Activated CD8-positive, alpha-beta T cell treated with anti-CD3 and anti-CD28 coated beads, Interleukin-2, amount 10 ng/mL, durations not matched to agents 7 days and 5 days (primary cell): ENCODE data around the gene CXXC5. TPM values are rescaled to one million over a fixed set of nuclear protein-coding genes. Genes with fewer than 3 reads are reported as not detected.

Experiments
- ATAC-seq: fragments of 150-1000 bp; cut with Tn5 transposase; one replicate; pipeline ENCODE4 v1.10.0; 2021; ENCODE audit warnings: moderate library complexity
- CTCF ChIA-PET: fragments of 350-600 bp; sonication (Branson Sonifier 250); formaldehyde crosslinking; loops from one replicate; lab custom pipeline; 2021; ENCODE audit warnings: antibody characterized with exemption; lab: Charles Lee
- POLR2A ChIA-PET: fragments of 350-600 bp; sonication (Branson Sonifier 250); formaldehyde crosslinking; loops from one replicate; lab custom pipeline; 2021; ENCODE audit warnings: antibody characterized with exemption; lab: Charles Lee
- DNase-seq: peaks from one replicate; pipeline ENCODE4 v3.0.0-alpha.2; 2020
- H3K27ac Mint-ChIP-seq: one replicate; pipeline ENCODE4 v1.8.0; 2021; ENCODE audit warnings: mild to moderate bottlenecking, mixed read lengths
- H3K27me3 Mint-ChIP-seq: one replicate; pipeline ENCODE4 v1.8.0; 2021; ENCODE audit warnings: low read depth, mixed read lengths
- H3K36me3 Mint-ChIP-seq: one replicate; pipeline ENCODE4 v1.8.0; 2021; ENCODE audit warnings: low read depth, mixed read lengths
- H3K4me1 Mint-ChIP-seq: one replicate; pipeline ENCODE4 v1.8.0; 2021; ENCODE audit warnings: low read depth, mixed read lengths
- H3K4me3 Mint-ChIP-seq: one replicate; pipeline ENCODE4 v1.8.0; 2021; ENCODE audit warnings: mild to moderate bottlenecking, mixed read lengths
- H3K9me3 Mint-ChIP-seq: one replicate; pipeline ENCODE4 v1.8.0; 2022; ENCODE audit warnings: mixed read lengths; ENCODE audit not compliant: insufficient read depth
- total RNA-seq, 2 experiments: library from RNA; stranded (reverse); gene quantifications; one replicate each; pipeline ENCODE4 v1.2.3, GENCODE V29; 2021

The CXXC5 gene
- total RNA-seq, 2 experiments from 2014 or later = 1.2 to 2.0 TPM

DNA sequence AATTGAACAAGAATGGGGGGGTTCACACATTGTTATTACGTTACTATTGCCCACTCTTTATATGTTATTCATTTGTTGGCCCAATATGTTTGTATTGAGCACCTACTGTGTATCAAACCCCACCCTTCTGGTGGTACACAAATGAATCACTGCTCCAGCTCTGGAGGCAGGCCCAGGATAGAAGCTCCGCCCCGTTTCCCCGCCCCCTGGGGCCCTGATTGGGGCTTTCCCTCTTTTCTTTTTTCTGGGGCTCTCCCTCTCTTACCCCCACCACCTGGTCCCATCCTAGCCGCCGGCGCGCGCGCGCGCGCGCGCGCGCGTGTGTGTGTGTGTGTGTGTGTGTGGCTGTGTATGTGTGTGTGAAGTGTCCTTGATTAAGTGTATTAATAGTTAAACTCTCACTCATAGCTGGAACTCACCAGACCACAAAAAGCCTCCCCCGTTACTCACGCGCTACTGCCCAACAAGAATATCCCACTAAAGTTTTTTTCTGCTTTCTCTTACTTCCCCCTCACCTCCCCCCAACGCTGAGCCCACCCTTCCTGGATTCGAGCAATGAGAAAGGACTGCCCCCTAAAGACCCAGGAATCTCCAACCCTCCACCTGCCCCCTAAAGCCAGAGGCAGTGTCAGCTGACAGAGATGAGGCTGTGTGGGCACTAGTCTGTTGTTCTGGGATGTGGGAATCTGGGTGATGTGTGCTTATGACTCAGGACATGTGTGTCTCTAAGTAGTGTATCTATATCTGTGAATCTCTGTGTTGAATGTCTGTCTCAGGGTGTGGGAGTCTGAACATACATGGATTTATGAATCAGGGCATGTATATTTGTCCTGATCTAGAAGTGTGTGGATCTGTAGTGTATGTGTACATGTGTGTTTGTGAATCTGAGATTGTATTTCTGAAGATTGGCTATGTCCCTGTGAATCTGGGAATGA lies 4.0 kb downstream of the CXXC5 start:
- peak; percentile 76 for DNase-seq
- ChIA-PET POLR2A (interaction anchor here (1.2 kb wide), 1 partner anchor 16 kb away, joined by 4 read pairs; no protein-coding TSS in a partner anchor), CTCF (interaction anchor here (1.0 to 8.8 kb wide), 5 partner anchors 17 to 230 kb away, joined by 3 to 100 read pairs (median 4); no protein-coding TSS in a partner anchor)
- Mint-ChIP-seq H3K36me3 (no peaks in the 10 kb centered on the region), H3K4me3 (no peak overlapping the region), H3K4me1 (peaks cover 54% of the 10 kb centered on the region), H3K9me3 (no peaks in the 10 kb centered on the region), H3K27ac (peak overlapping the region; percentile 31), H3K27me3 (peaks cover 41% of the 10 kb centered on the region)
- peak; percentile 46 for ATAC-seq

- peak; percentile 28 for ATAC-seq
- H3K27ac Mint-ChIP-seq = peak overlapping the region; percentile 31
- H3K27me3 Mint-ChIP-seq = peaks cover 34% of the 10 kb centered on the region
- POLR2A ChIA-PET = no interaction called here
- CTCF ChIA-PET = interaction anchor here (1.1 to 8.8 kb wide), 3 partner anchors 15 to 123 kb away, joined by 4 to 100 read pairs (median 6); no protein-coding TSS in a partner anchor
- H3K36me3 Mint-ChIP-seq = no peaks in the 10 kb centered on the region
- H3K9me3 Mint-ChIP-seq = no peaks in the 10 kb centered on the region
- no peak for DNase-seq
- no peak overlapping the region for H3K4me3 Mint-ChIP-seq
- H3K4me1 Mint-ChIP-seq = peaks cover 54% of the 10 kb centered on the region
These were observed 4.7 kb downstream of the CXXC5 start for GRCh38 chr5:139652788-139653241.

DNA sequence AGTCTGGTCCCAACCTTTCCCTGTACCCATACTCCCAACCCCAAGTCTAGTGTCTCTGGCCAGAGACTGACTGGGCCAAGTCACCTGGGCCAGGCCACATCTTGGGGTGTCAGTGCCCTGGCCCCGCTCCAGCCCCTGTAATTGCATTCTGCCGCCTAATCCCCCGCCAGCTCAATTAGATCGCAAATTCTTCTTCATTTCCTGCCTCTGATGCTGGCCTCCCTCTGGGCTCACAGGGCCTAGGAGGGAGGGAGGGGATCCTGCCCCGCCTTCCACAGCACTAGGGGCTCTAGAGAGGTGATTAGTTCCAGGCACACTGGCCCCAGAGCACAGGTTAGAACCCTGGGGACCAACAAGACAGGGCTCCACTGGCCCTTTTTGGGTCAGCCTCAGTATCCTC lies 5.5 kb downstream of the CXXC5 start:
- Mint-ChIP-seq H3K4me3 (no peak overlapping the region), H3K4me1 (peaks cover 60% of the 10 kb centered on the region), H3K27me3 (peaks cover 31% of the 10 kb centered on the region), H3K36me3 (no peaks in the 10 kb centered on the region), H3K27ac (no peak overlapping the region), H3K9me3 (no peaks in the 10 kb centered on the region)
- POLR2A ChIA-PET = no interaction called here
- DNase-seq = no peak
- ATAC-seq = no peak
- CTCF ChIA-PET = interaction anchor here (0.8 to 8.8 kb wide), 5 partner anchors 9 to 232 kb away, joined by 3 to 100 read pairs (median 5); no protein-coding TSS in a partner anchor

DNA sequence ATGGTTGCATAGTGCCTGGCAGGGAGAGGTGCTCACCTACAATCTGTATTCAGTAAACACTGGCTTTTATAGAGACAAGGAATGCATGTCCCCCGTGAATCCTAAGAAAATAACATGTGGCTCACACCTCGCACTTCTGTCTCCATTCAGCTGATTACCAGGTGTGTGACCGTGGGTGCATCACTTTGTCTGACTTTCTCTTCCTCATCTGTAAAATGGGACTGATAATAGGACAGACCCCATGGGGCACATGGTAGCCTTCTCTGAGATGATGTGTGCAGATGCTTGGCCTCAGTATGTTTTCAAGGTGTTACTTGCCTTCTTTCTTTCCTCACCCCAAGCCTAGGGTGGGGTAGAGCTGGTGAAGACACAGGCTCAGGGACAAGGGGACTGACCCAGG lies 6.3 kb downstream of the CXXC5 start:
- POLR2A ChIA-PET = no interaction called here
- peaks cover 64% of the 10 kb centered on the region for H3K4me1 Mint-ChIP-seq
- H3K27me3 Mint-ChIP-seq = peaks cover 33% of the 10 kb centered on the region
- CTCF ChIA-PET = interaction anchor here (1.2 to 8.8 kb wide), 4 partner anchors 10 to 36 kb away, joined by 4 to 100 read pairs (median 6); no protein-coding TSS in a partner anchor
- no peak for DNase-seq
- no peak for ATAC-seq
- no peaks in the 10 kb centered on the region for H3K9me3 Mint-ChIP-seq
- H3K4me3 Mint-ChIP-seq = no peak overlapping the region
- no peak overlapping the region for H3K27ac Mint-ChIP-seq
- H3K36me3 Mint-ChIP-seq = no peaks in the 10 kb centered on the region

GRCh38 chr5:139654871-139655491 lies 6.8 kb downstream of the CXXC5 start:
- Mint-ChIP-seq H3K27me3 (peaks cover 28% of the 10 kb centered on the region), H3K4me1 (peaks cover 59% of the 10 kb centered on the region), H3K27ac (no peak overlapping the region), H3K36me3 (no peaks in the 10 kb centered on the region), H3K4me3 (no peak overlapping the region), H3K9me3 (no peaks in the 10 kb centered on the region)
- CTCF ChIA-PET = interaction anchor here (1.7 to 8.8 kb wide), 2 partner anchors 20 to 36 kb away, joined by 5 to 100 read pairs; no protein-coding TSS in a partner anchor
- no peak for DNase-seq
- POLR2A ChIA-PET = no interaction called here
- ATAC-seq = no peak

DNA sequence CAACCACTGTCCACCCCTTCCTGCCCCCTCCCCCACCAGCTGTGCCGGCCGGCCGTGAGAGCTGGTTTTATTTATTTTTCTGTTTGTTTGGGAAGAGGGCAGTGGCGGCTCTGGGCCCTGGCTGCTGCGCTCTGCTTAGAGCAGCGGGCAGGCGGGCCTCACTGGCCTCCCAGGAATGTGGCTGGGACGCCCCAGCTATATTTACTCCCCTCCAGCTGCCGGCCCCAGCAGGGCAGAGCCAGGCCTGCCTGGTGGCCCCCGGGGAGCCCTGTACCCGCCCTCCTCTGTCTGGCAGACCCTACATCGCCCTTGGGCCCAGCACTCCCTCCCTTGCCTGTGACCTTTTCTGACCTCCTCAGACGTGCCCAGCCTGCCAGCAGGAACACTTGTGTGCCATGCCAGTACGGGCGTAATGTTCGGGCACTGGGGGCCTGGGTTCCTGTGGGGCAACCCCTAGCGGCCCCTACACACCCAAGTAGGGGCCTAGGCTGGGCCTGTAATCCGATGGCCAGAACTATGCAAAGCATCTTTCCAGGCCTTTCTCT lies 7.7 kb downstream of the CXXC5 start:
- CTCF ChIA-PET = interaction anchor here (8.8 kb wide), 1 partner anchor 21 kb away, joined by 100 read pairs; no protein-coding TSS in a partner anchor
- Mint-ChIP-seq H3K36me3 (no peaks in the 10 kb centered on the region), H3K9me3 (no peaks in the 10 kb centered on the region), H3K4me1 (peaks cover 50% of the 10 kb centered on the region), H3K27me3 (peaks cover 22% of the 10 kb centered on the region), H3K4me3 (no peak overlapping the region), H3K27ac (no peak overlapping the region)
- DNase-seq (no peak), ATAC-seq (no peak)
- POLR2A ChIA-PET = no interaction called here

- H3K4me1 Mint-ChIP-seq = peaks cover 35% of the 10 kb centered on the region
- no peaks in the 10 kb centered on the region for H3K9me3 Mint-ChIP-seq
- no peak for DNase-seq
- POLR2A ChIA-PET = interaction anchor here (0.6 to 1.0 kb wide), 2 partner anchors 12 to 44 kb away, joined by 3 to 4 read pairs; no protein-coding TSS in a partner anchor
- no peaks in the 10 kb centered on the region for H3K36me3 Mint-ChIP-seq
- peak overlapping the region; percentile 68 for H3K27ac Mint-ChIP-seq
- H3K27me3 Mint-ChIP-seq = peaks cover 7% of the 10 kb centered on the region
- CTCF ChIA-PET = interaction anchor here (1.0 kb wide), 1 partner anchor 32 kb away, joined by 3 read pairs; no protein-coding TSS in a partner anchor
- no peak for ATAC-seq
- no peak overlapping the region for H3K4me3 Mint-ChIP-seq
These were observed 9.5 kb downstream of the CXXC5 start for GRCh38 chr5:139657363-139658321.

GRCh38 chr5:139658501-139658927 lies 10.4 kb downstream of the CXXC5 start:
- ATAC-seq = no peak
- ChIA-PET CTCF (interaction anchor here (1.4 kb wide), 1 partner anchor 24 kb away, joined by 4 read pairs; no protein-coding TSS in a partner anchor), POLR2A (interaction anchor here (1.0 kb wide), 1 partner anchor 12 kb away, joined by 4 read pairs; no protein-coding TSS in a partner anchor)
- Mint-ChIP-seq H3K9me3 (no peaks in the 10 kb centered on the region), H3K27ac (no peak overlapping the region), H3K4me1 (peaks cover 26% of the 10 kb centered on the region), H3K4me3 (no peak overlapping the region), H3K36me3 (no peaks in the 10 kb centered on the region), H3K27me3 (peaks cover 3% of the 10 kb centered on the region)
- no peak for DNase-seq

GRCh38 chr5:139658928-139659667 lies 10.9 kb downstream of the CXXC5 start:
- no peak for ATAC-seq
- peak overlapping the region; percentile 43 for H3K27ac Mint-ChIP-seq
- H3K9me3 Mint-ChIP-seq = no peaks in the 10 kb centered on the region
- ChIA-PET POLR2A (interaction anchor here (1.3 kb wide), 1 partner anchor 12 kb away, joined by 5 read pairs; no protein-coding TSS in a partner anchor), CTCF (interaction anchor here (1.2 to 1.4 kb wide), 2 partner anchors 23 to 25 kb away, joined by 4 to 5 read pairs; no protein-coding TSS in a partner anchor)
- no peak overlapping the region for H3K4me3 Mint-ChIP-seq
- no peaks in the 10 kb centered on the region for H3K36me3 Mint-ChIP-seq
- peaks cover 3% of the 10 kb centered on the region for H3K27me3 Mint-ChIP-seq
- no peak for DNase-seq
- peaks cover 20% of the 10 kb centered on the region for H3K4me1 Mint-ChIP-seq

DNA sequence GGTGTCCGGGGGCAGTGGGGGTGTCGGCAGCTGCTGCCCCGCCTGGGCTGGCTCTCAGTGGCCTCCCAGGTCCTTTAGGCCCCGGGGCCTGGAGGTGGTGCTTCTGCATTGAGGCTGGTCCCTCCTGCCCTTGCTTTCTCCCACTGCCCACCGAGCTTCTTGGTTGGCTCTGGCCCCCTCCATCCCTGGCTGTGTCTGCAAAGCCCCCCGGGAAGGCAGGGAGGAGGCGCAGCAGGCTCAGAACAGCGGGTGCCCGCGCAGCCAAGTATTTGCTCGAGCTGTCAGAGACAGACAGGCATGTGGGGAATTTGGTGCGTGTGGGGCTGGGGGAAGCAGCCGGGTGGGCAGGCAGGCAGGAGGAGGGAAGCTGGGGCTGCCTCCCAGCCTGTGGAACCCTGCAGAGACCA lies 11.5 kb downstream of the CXXC5 start:
- Mint-ChIP-seq H3K27me3 (peaks cover 3% of the 10 kb centered on the region), H3K4me3 (no peak overlapping the region), H3K9me3 (no peaks in the 10 kb centered on the region), H3K27ac (no peak overlapping the region), H3K4me1 (peaks cover 19% of the 10 kb centered on the region), H3K36me3 (no peaks in the 10 kb centered on the region)
- CTCF ChIA-PET = interaction anchor here (1.2 to 1.4 kb wide), 2 partner anchors 24 to 25 kb away, joined by 4 to 5 read pairs; no protein-coding TSS in a partner anchor
- ATAC-seq = no peak
- DNase-seq = no peak
- POLR2A ChIA-PET = interaction anchor here (1.3 kb wide), 1 partner anchor 11 kb away, joined by 5 read pairs; no protein-coding TSS in a partner anchor
